ENCODE results near the gene LAMA2. TPM values are rescaled to one million over a fixed set of nuclear protein-coding genes. Genes with fewer than 3 reads are reported as not detected.

The LAMA2 gene
- total RNA-seq, 1 experiment from 2014 or later, result 4.2 TPM

DNA sequence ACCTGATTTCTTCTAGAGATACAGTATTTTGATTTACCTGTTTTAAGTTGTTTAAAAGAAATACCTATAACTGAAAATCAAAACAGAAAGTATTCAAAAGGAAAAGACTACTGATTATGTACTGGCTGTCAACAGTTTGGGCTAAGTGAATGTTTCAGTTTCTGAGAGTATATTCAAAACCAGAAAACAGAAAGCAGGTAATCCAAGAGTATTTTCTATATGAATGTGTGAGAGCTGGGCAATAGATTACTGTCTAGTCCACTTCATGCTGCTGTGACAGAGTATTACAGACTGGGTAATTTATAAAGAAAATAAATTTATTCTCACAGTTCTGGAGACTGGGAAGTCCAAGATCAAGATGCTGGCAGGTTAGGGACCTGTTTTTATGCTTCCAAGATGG lies 566.0 kb downstream of the LAMA2 start:
- Histone ChIP-seq H2AFZ (ENCODE audit: low read length) (no peak overlapping the region), H2BK120ac (ENCODE audit: low read depth, low read length, poor library complexity, severe bottlenecking) (no peak overlapping the region), H3K23me2 (ENCODE audit: insufficient read length, low read depth, low read length, poor library complexity, severe bottlenecking) (no peaks in the 10 kb centered on the region), H4K91ac (ENCODE audit: insufficient read length, low read depth, low read length) (no peak overlapping the region), H3K4me2 (ENCODE audit: insufficient read depth, insufficient read length, low read length) (no peak overlapping the region), H3K18ac (ENCODE audit: insufficient read length, low read depth, low read length) (no peak overlapping the region), H2BK20ac (ENCODE audit: low read depth, low read length, poor library complexity, severe bottlenecking) (no peak overlapping the region), H3K14ac (ENCODE audit: insufficient read depth, low read length) (no peak overlapping the region), H3K27me3 (ENCODE audit: insufficient read depth, low read length) (no peaks in the 10 kb centered on the region), H4K8ac (replicated peaks; ENCODE audit: insufficient read length, low read depth, low read length) (no peak overlapping the region), H3K79me1 (ENCODE audit: insufficient read depth, low read depth, low read length, poor library complexity, severe bottlenecking) (no peaks in the 10 kb centered on the region), H3T11ph (ENCODE audit: low read length) (no peak overlapping the region), H3K4ac (ENCODE audit: low read depth, low read length) (no peak overlapping the region), H3K23ac (ENCODE audit: insufficient read length, low read depth, low read length) (no peak overlapping the region), H3K79me2 (ENCODE audit: insufficient read depth, low read length) (no peaks in the 10 kb centered on the region), H2BK5ac (ENCODE audit: insufficient read length, low read length) (no peak overlapping the region), H4K20me1 (ENCODE audit: control insufficient read depth, insufficient read depth, insufficient read length) (no peaks in the 10 kb centered on the region), H3K9me3 (ENCODE audit: control insufficient read depth, low read depth, low read length) (no peaks in the 10 kb centered on the region), H3K9ac (ENCODE audit: extremely low read depth, insufficient read length, low read length) (no peak overlapping the region), H2BK15ac (ENCODE audit: low read depth, low read length) (no peak overlapping the region), H4K5ac (ENCODE audit: insufficient read length, low read depth, low read length) (no peak overlapping the region), H2AK5ac (ENCODE audit: insufficient read length, low read length) (no peak overlapping the region), H3K56ac (ENCODE audit: insufficient read length, low read depth, low read length) (no peak overlapping the region), H3K4me1 (ENCODE audit: insufficient read depth, low read length) (no peaks in the 10 kb centered on the region; the same call in 1 of the 2 replicates), H2BK12ac (ENCODE audit: insufficient read length, low read depth, low read length) (no peak overlapping the region), H3K27ac (ENCODE audit: insufficient read length, low read depth, low read length) (no peak overlapping the region)
- no peaks in the 10 kb centered on the region for H3K36me3 Mint-ChIP-seq (ENCODE audit: insufficient read depth in 1 of 3, low read depth in 3 of 3)
- TF ChIP-seq, protein P1, sequence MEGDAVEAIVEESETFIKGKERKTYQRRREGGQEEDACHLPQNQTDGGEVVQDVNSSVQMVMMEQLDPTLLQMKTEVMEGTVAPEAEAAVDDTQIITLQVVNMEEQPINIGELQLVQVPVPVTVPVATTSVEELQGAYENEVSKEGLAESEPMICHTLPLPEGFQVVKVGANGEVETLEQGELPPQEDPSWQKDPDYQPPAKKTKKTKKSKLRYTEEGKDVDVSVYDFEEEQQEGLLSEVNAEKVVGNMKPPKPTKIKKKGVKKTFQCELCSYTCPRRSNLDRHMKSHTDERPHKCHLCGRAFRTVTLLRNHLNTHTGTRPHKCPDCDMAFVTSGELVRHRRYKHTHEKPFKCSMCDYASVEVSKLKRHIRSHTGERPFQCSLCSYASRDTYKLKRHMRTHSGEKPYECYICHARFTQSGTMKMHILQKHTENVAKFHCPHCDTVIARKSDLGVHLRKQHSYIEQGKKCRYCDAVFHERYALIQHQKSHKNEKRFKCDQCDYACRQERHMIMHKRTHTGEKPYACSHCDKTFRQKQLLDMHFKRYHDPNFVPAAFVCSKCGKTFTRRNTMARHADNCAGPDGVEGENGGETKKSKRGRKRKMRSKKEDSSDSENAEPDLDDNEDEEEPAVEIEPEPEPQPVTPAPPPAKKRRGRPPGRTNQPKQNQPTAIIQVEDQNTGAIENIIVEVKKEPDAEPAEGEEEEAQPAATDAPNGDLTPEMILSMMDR (conservative IDR thresholded peaks at IDR 0.05), result no peak
- no peak for DNase-seq
- no peak overlapping the region for H3K27ac Mint-ChIP-seq
- H3K27me3 Mint-ChIP-seq (ENCODE audit: low read depth), result no peaks in the 10 kb centered on the region
- no peak overlapping the region for H3K4me3 Mint-ChIP-seq
- H3K9me3 Mint-ChIP-seq, result no peaks in the 10 kb centered on the region; a peak in 1 of 5 replicates
- H3K4me1 Mint-ChIP-seq, result peaks cover 17 to 21% of the 10 kb centered on the region in 2 experiments
